ENCODE measurements around the gene RGS12.
"Not testable (repeated sequence)": the region's sequence is repeated elsewhere in the genome, so short reads cannot be mapped to it uniquely, and the experiment has no call there.

The RGS12 gene

GRCh38 chr4:3293401-3294391, 875 bp downstream of the RGS12 start:
- H3K27me3 Mint-ChIP-seq = peaks cover 58% of the 10 kb centered on the region
- H3K9me3 Mint-ChIP-seq = no peaks in the 10 kb centered on the region
- intact Hi-C loops (cut with micrococcal nuclease) = no loop called here
- H3K27ac Mint-ChIP-seq = peak overlapping the region; percentile 62
- peaks cover 35% of the 10 kb centered on the region for H3K4me1 Mint-ChIP-seq (ENCODE audit: low read depth)
- H3K36me3 Mint-ChIP-seq (ENCODE audit: low read depth) = no peaks in the 10 kb centered on the region
- H3K4me3 Mint-ChIP-seq = peak overlapping the region; percentile 75

- Mint-ChIP-seq H3K4me1 (ENCODE audit: low read depth) (peaks cover 32% of the 10 kb centered on the region), H3K4me3 (no peak overlapping the region)
- intact Hi-C loops (cut with micrococcal nuclease) = no loop called here
Measured at GRCh38 chr4:3294401-3295241, 1.8 kb downstream of the RGS12 start.

DNA sequence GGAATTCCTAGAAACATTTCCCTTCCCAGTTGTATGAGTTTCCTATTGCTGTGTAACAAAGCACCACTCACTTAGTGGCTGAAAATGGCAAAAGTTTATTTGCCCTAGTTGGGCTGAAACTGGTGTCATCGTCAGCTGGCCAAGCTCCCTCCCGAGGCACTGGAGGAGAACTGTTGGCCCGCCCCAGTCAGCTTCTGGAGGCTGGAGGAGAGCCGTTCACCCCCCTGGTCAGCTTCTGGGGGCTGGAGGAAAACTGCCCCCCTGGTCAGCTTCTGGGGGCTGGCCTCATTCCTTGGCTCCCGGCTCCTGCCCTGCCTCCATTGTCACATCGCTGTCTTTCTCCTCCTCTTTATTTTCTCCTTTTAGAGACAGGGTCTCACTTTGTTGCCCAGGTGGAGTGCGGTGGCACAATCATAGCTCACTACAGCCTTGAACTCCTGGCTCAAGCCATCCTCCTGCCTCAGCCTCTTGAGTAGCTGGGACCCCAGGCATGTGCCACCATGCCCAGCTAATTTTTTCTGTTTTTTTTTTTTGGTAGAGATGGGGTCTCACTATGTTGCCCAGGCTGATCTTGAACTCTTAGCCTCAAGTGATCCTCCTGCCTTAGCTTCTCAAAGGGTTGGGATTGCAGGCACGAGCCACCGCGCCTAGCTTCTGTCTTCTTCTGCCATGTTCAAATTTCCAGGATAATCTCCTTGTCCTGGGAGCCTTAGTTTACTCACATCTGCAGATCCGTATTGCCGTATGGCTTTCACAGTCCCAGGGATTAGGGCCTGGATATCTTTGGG, 3.2 kb downstream of the RGS12 start:
- H3K4me1 Mint-ChIP-seq (ENCODE audit: low read depth) = peaks cover 32% of the 10 kb centered on the region
- H3K4me3 Mint-ChIP-seq = no peak overlapping the region
- intact Hi-C loops (cut with micrococcal nuclease) = no loop called here
- peaks cover 53% of the 10 kb centered on the region for H3K27me3 Mint-ChIP-seq
- no peaks in the 10 kb centered on the region for H3K36me3 Mint-ChIP-seq (ENCODE audit: low read depth)
- H3K9me3 Mint-ChIP-seq = no peaks in the 10 kb centered on the region
- no peak overlapping the region for H3K27ac Mint-ChIP-seq

More at GRCh38 chr4:3294401-3295241, 1.8 kb downstream of the RGS12 start:
- Mint-ChIP-seq H3K27me3 (peaks cover 59% of the 10 kb centered on the region), H3K27ac (no peak overlapping the region), H3K36me3 (ENCODE audit: low read depth) (no peaks in the 10 kb centered on the region), H3K9me3 (no peaks in the 10 kb centered on the region)

- intact Hi-C loops (cut with micrococcal nuclease) = no loop called here
- Mint-ChIP-seq H3K27ac (no peak overlapping the region), H3K4me3 (no peak overlapping the region), H3K36me3 (ENCODE audit: low read depth) (no peaks in the 10 kb centered on the region), H3K9me3 (no peaks in the 10 kb centered on the region), H3K4me1 (ENCODE audit: low read depth) (peaks cover 34% of the 10 kb centered on the region), H3K27me3 (peaks cover 55% of the 10 kb centered on the region)
Measured at GRCh38 chr4:3296651-3297050, 3.8 kb downstream of the RGS12 start.

DNA sequence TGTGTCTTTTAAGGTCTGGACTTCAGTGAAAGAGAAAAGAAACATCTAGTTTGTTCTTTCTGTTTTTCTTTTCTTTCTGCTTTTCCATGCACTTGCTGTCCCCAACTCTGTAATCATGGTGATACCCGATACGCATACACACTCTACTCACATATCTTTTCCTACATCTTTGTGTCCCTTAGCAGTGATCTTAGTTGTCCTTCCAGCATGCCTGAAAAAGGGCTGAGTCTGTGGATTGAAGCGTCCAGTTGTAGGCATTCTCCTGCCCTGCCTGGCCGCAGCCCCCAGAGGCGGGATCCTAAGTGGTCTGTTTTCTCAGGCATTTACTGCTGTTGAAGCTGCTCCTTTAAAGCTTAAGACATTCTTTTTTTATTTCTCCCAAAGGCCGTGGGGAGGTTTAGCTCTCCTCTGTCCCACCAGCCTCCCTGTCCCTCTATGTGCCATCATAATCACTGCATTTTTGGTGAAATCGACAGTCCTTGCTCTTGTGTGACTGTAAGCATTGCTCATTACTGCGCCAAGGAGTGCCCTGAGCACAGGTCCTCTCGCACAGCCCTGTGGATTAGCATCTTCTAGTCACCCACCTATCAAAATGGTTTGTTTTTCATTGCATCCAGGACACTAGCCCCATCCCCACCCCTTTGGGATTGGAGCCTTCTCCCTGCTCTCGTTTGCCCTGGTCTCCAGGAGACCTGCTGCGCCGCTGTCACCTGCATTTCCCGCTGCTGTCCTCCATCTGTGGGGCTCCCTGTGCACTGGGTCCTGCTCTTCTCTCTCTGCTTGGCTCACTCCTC, 4.4 kb downstream of the RGS12 start:
- Mint-ChIP-seq H3K9me3 (no peaks in the 10 kb centered on the region), H3K4me1 (ENCODE audit: low read depth) (peaks cover 36% of the 10 kb centered on the region), H3K27me3 (peaks cover 54% of the 10 kb centered on the region), H3K36me3 (ENCODE audit: low read depth) (no peaks in the 10 kb centered on the region), H3K27ac (no peak overlapping the region), H3K4me3 (no peak overlapping the region)
- intact Hi-C loops (cut with micrococcal nuclease) = no loop called here

GRCh38 chr4:3299122-3299975, 6.5 kb downstream of the RGS12 start:
- no peaks in the 10 kb centered on the region for H3K9me3 Mint-ChIP-seq
- H3K4me3 Mint-ChIP-seq = no peak overlapping the region
- H3K36me3 Mint-ChIP-seq (ENCODE audit: low read depth) = no peaks in the 10 kb centered on the region
- intact Hi-C loops (cut with micrococcal nuclease) = no loop called here
- H3K27me3 Mint-ChIP-seq = peaks cover 58% of the 10 kb centered on the region
- H3K27ac Mint-ChIP-seq = no peak overlapping the region
- peaks cover 41% of the 10 kb centered on the region for H3K4me1 Mint-ChIP-seq (ENCODE audit: low read depth)

DNA sequence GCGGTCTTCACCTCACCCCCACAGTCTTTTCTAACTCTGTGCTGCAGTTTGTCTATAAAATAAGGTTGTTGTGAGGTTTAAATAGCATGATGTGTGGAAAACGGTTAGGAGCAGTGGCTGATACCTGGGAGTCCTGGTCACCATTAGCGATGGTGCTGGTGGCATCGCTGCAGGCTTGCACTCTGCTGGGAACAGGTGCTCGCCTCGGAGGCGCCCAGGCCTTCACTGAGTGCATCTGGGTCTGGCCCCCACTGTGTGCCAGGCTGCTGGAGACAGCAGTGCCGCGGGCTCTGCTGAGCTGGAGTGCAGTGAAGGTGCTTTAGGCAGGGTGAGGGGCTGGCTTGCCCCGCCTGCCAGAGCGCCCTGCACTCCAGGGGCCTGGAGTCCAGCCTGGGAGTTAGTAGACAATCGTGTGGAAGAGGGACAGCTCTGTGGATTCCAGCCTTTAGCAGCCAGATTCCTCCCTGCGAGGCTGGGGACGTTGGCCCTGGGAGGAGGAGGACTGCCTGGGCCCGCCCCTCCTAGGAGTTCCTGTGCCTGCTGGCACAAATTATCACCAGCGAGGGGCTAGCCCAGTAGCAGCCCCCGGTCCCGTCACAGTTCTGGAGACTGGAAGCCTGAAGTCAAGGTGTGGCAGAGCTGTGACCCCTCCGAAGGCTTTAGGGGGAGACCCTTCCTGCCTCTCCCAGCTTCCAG, 7.3 kb downstream of the RGS12 start:
- H3K27ac Mint-ChIP-seq = no peak overlapping the region
- peaks cover 54% of the 10 kb centered on the region for H3K27me3 Mint-ChIP-seq
- intact Hi-C loops (cut with micrococcal nuclease) = no loop called here
- no peaks in the 10 kb centered on the region for H3K36me3 Mint-ChIP-seq (ENCODE audit: low read depth)
- no peak overlapping the region for H3K4me3 Mint-ChIP-seq
- H3K9me3 Mint-ChIP-seq = no peaks in the 10 kb centered on the region
- H3K4me1 Mint-ChIP-seq (ENCODE audit: low read depth) = peaks cover 33% of the 10 kb centered on the region

DNA sequence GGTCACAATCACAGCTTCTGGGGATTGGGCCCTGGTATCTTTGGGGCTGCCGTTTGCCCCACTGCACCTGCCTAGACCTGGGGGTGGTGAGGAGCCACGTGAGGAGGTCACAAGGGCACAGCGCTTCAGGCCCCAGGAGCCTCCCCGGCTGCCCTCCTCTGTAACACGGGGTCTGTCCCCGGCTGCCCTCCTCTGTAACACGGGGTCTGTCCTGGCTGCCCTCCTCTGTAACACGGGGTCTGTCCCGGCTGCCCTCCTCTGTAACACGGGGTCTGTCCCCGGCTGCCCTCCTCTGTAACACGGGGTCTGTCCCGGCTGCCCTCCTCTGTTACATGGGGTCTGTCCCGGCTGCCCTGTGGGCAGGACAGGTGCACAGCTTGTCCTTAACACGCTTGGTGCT, 8.1 kb downstream of the RGS12 start:
- H3K36me3 Mint-ChIP-seq (ENCODE audit: low read depth); H3K27ac Mint-ChIP-seq; intact Hi-C loops (cut with micrococcal nuclease); H3K9me3 Mint-ChIP-seq; H3K4me3 Mint-ChIP-seq: not testable (repeated sequence)
- peaks cover 52% of the 10 kb centered on the region for H3K27me3 Mint-ChIP-seq
- H3K4me1 Mint-ChIP-seq (ENCODE audit: low read depth) = peaks cover 40% of the 10 kb centered on the region

DNA sequence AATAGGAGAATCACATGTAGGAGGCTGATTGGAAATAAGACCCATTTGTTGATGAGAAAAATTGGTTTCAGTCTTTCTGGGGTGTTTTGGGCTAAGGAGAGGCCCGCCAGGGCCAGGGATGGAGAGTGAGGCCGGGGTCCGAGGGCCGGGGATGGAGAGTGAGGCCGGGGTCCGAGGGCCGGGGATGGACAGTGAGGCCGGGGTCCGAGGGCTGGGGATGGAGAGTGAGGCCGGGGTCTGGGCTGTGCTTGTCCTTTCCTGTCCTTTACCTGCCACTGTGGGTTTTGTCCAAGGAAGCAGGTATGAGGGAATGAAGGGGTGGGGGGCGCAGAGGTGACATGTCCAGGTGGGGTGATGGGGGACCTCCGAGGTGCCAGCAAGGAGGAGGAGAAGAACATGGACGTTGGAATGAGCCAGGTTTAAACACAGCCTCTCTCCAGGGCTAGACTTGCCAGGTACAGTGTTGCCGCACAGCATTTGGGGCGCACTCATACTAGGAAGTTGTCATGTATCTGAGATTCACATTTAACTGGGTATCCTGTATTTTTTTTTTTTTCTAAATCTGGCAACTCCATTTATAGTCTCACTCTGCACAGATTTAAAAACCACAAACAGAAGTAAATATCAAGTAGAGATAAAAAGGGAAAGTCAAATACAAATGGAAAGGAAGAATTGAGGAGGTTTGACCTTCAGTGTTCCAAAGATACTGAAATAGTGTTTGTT, 8.8 kb downstream of the RGS12 start:
- Mint-ChIP-seq H3K27me3 (peaks cover 45% of the 10 kb centered on the region), H3K4me3 (no peak overlapping the region), H3K4me1 (ENCODE audit: low read depth) (peaks cover 40% of the 10 kb centered on the region), H3K27ac (no peak overlapping the region), H3K9me3 (no peaks in the 10 kb centered on the region), H3K36me3 (ENCODE audit: low read depth) (no peaks in the 10 kb centered on the region)
- intact Hi-C loops (cut with micrococcal nuclease) = no loop called here

DNA sequence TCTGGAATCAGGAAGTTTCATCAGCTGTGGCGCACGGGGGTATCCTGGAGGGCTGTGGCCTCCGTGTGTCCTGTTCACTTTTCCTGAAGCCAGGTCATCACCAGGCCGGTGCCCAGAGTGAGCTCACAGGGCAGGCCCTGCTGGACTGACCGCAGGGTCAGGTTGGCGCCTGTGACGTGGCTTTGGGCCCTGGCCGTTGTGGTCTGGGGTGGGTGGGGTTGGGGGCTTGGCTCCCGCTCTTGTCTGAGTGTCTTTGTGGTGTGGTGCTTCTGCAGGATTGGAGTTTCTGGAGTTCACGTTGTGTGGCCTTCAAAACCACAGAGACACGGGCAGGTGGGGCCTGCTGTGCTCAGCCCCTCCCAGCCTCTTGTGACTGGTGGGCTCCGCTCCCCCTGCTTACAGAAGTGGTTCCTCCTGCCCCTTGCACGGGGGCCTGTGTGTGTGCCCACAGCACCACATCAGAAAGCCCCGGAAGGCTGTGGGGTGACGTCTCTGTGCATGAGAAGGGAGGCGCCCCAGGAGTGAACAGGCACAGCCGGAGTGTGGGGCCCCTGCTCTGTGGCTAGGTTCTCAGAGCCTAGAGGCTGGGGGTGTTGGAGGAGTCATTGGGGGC, 9.5 kb downstream of the RGS12 start:
- Mint-ChIP-seq H3K4me1 (ENCODE audit: low read depth) (peaks cover 40% of the 10 kb centered on the region), H3K27me3 (peaks cover 41% of the 10 kb centered on the region), H3K27ac (peak overlapping the region; percentile 20), H3K4me3 (no peak overlapping the region), H3K9me3 (no peaks in the 10 kb centered on the region), H3K36me3 (ENCODE audit: low read depth) (no peaks in the 10 kb centered on the region)
- intact Hi-C loops (cut with micrococcal nuclease) = no loop called here

DNA sequence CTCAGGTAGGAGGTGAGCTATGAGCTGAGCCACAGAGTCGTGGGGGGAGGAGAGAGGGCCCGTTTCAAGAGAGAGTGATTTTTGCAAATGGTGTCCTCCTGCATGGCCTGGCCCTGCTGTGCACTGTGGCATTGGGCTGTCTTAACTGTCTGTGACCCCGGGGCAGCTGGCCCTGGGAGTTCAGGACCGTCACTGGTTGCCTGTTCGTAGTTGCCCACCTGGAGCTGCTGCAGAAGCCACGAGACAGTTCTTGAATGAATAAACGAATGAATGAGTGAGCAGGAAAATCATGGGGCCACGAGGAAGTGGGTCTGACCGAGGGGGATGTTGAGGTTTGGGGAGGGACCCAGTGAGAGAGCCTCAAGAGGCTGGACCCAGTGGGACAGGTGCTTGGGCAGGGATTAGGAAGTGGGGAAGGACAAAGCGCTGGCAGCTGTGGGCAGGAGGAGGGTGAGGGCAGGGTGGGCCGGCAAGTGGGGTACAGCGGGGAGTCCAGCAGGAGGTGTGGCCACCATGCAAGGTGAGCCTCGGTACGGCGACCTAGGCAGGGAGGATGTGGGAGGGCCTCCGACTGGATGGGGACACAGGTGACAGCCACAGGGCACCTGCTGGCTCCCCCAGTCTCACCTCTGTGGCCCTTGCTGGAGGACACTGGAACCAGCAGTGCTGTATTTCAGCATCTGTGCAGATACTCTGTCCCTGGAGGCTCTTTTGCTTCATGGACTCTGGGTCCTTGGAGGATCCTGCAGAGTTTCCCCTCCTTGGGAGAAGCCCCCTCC, 10.2 kb downstream of the RGS12 start:
- Mint-ChIP-seq H3K4me1 (ENCODE audit: low read depth) (peaks cover 40% of the 10 kb centered on the region), H3K36me3 (ENCODE audit: low read depth) (no peaks in the 10 kb centered on the region), H3K27ac (peak overlapping the region; percentile 20), H3K27me3 (peaks cover 34% of the 10 kb centered on the region), H3K9me3 (no peaks in the 10 kb centered on the region), H3K4me3 (no peak overlapping the region)
- intact Hi-C loops (cut with micrococcal nuclease) = no loop called here
